DMS 273 (cell line): ENCODE data around the gene ENTPD5.
"Not testable (repeated sequence)": the region's sequence is repeated elsewhere in the genome, so short reads cannot be mapped to it uniquely, and the experiment has no call there.

Source experiments
- DNase-seq: peaks from one replicate; lab custom pipeline; 2025; ENCODE audit not compliant: unreplicated experiment; lab: John Stamatoyannopoulos, UW

The ENTPD5 gene

DNA sequence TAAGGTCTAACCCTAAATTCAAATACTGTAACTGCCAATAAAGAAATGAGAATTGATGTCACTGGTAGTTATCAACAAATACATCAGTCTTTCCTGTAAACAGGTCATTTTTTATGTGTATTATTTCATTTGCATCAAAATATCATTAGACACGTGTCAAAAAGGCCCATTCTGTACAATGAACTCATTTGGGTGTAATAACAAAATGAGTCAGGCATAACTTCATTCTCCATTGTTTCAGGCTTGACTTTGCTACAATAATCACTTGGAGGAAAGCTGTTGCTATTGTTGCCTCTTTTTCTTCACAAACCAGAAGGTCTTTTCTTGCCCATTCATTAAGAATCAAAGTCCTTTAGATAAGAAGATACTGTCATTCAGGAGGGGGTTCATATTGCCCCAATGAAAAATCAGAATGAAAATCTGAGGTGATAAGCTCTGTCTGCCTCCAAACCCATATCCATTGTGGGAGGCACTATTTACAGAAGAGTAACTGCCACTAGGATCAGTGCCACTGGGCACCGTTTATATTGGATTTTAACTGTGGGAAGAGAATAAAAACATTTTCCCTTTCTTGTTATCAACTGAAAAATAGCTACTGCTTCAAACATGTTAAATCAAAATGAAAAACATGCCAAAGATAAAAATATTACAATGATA lies 10.1 kb downstream of the ENTPD5 start:
- DNase-seq, result no peak

DNA sequence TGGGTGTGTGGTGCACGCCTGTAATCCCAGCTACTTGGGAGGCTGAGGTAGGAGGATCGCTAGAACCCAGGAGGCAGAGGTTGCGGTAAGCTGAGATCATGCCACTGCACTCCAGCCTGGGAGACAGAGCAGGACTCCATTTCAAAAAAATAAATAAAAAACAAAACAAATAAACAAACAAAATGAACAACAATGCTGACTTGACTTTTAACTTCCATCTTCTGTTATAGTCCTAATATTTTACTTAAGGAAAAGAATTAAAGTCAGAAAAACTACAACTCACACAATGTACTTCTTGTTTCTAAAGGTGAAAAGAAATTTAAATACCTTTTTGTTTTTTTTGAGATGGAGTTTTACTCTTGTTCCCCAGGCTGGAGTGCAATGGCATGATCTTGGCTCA lies 13.4 kb downstream of the ENTPD5 start:
- DNase-seq, result not testable (repeated sequence)

DNA sequence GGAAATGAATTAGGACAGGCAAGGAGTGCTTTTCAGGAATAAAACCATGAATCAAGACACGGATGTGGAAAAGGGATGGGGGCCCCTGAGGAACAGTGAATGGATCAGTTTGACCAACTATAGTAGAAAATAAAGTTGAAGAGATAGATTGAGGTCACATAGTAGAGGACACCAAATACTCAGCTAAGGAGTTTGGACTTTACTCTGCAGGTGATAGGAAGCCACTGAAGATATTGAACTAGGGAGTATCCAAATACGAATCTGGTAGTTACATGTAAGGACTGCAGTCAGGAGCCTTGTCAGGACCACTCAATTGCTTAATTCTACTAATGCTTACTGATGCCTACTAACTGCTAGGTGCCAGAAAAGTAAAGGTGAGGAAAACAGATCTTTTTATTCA lies 20.4 kb downstream of the ENTPD5 start:
- DNase-seq, result no peak

DNA sequence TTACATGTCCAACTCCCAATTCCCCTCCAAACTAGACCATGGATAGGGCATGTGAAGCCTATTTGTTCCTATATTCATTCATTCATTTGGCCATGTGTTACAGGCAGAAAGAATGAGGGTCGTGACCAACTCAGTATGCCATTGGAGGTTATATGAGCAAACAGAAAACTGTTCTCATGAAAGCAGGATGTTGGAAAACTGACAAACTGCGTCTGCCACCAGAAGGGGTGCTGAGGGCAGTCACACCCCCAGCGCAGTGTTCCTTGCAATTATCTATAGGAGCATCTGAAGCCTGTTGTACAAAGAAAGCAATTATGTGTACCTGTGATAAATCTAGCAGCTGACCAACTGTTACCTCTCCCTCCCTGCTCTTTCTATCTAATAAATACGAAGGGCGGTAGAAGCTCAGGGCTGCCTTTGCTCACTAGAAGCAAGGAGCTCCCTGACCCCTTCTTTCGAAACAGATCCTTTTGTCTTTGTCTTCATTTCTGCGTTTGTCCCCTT lies 21.1 kb downstream of the ENTPD5 start:
- no peak for DNase-seq

DNA sequence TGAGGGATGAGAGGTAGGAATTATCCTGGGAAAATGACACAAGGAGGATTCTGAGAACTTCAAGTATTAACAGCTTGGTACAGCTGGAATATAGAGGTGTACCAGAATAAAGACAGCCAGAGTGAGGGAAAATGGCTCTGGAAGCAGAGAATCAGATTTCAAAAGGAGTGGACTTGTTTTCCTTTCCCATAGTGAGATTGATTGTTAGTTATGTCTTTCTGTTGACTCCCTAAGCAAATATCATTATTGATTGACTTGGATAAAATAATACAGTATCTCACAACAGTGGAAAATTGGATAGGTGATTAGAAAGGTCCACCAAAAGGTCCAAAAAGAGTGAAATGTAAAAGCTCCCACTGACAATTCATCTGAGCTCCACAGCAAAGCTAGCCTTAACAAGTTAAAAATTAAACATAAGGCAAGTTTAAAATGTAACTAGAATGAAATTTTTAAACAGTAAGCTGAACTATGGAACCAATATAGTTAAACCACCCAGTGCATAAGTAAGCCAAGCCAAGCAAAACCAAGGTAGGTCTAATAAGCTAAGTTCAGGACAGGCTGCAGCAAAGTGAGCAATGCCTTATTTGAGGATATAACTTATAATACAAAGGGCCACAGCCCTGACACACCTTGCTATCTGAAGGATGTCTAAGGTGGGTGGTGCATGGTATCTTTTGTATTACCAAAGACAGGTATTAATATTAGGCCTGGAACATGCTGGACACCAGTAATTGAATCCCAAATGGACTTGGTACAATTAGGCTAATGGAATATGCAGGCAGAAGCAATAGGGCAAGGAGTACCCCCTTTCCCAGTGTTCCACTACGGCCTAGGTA lies 21.8 kb downstream of the ENTPD5 start:
- no peak for DNase-seq

DNA sequence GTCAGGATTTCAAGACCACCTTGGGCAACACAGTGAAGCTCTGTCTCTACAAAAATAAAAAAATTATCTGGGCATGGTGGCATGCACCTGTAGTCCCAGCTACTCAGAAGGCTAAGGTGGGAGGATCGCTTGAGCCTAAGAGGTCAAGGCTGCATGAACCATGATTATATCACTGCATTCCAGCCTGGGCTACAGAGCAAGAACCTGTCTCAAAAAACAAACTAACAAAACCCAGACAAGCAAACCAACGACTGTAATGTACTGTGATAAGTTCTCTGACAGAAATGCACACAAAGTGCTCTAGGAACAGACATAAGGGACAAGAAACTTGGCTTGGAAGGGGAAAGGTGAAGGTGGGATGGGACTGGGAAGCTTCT lies 22.4 kb downstream of the ENTPD5 start:
- DNase-seq, result no peak

DNA sequence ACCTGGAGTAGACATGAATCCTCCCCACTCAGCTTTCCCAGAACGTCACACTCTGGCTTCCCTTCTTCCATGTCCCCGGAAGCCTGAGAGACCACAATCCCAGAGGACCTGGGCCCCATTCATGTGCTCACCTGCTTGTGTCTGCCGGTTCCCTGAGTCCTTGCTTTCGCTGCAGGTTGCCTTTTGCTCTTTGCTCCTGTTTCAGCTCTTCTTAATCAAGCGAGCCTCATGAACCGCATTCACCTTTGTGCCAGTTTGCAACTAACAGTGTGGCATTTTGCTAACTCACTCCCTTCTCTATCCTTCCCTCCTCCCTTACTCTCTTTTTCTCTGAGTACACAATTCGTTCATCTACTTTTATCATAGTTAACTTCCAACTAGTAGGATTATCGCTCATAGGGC lies 23.1 kb downstream of the ENTPD5 start:
- DNase-seq, result no peak

DNA sequence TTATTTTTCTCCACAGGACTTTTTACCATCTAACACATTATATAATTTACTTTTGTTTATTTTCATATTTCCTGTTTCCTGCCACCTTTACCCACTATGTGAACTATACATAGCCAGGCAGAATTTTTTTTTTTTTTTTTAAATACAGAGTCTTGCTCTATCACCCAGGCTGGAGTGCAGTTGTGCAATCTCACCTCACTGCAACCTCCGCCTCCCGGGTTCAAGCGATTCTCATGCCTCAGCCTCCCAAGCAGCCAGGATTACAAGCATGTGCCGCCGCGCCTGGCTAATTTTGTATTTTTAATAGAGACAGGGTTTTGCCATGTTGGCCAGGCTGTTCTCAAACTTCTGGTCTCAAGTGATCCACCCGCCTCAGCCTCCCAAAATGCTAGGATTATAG lies 24.2 kb downstream of the ENTPD5 start:
- not testable (repeated sequence) for DNase-seq

DNA sequence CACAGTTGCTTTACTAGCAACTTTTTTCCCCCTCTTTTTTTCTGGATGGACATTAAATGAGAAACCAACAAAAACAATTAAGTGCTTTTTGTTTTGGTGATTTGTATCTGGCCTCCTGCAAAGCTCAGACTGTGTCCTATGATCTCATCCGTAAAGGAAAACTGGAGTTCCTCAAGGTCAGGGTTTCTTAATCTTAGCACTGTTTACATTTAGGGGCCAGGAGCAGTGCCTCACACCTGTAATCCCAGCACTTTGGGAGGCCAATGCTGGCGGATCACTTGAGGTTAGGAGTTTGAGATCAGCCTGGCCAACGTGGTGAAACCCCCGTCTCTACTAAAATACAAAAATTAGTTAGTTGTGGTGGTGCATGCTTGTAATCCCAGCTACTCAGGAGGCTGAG lies 28.0 kb downstream of the ENTPD5 start:
- DNase-seq, result no peak

DNA sequence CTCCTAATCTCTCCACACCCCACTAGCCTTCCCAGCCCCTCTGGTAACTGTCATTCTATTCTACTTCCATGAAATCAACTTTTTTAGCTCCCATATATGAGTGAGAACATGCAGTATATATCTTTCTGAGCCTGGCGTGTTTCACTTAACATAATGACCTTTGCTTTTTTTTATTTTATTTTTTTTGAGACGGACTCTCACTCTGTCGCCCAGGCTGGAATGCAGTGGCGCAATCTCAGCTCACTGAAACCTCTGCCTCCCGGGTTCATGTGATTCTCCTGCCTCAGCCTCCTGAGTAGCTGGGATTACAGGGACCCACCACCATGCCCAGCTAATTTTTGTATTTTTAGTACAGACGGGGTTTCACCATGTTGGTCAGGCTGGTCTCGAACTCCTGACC lies 30.4 kb downstream of the ENTPD5 start:
- not testable (repeated sequence) for DNase-seq

DNA sequence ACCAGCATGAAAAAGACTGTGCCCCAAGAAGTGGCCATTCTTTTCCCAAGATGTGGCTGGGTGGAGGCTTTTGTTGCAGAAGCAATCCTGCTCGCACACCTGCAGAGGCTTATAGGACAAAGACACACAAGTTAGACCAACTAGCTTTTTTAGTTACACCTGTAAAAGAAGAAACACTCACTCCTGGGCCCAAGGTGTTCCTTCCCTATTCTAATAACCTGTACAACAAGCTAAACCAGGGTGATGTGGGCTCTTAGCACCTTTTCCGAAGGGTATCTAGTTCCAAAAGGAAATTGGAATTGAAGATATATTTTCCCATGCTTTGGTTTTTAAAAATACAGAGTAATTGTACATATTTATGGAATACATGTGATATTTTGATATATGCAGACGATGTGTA lies 31.0 kb downstream of the ENTPD5 start:
- no peak for DNase-seq

DNA sequence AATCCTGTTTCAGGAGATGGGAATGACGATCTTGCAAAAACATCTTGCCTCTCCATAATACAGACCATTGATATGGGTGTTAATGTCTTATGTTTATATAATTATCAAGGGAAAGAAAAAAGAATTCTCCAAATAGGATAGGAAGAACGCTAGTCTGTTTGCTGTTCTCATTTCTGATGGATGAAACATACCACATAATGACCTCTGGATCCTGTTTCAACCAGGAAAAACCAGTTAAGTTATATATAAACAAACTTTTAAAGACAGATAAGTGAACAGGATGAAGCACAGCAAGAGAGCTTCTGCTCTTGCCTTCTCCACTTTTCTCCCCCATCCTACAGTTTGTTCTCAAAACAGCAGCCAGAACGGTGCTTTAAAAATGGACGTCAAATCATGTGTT lies 41.2 kb downstream of the ENTPD5 start:
- DNase-seq, result no peak

DNA sequence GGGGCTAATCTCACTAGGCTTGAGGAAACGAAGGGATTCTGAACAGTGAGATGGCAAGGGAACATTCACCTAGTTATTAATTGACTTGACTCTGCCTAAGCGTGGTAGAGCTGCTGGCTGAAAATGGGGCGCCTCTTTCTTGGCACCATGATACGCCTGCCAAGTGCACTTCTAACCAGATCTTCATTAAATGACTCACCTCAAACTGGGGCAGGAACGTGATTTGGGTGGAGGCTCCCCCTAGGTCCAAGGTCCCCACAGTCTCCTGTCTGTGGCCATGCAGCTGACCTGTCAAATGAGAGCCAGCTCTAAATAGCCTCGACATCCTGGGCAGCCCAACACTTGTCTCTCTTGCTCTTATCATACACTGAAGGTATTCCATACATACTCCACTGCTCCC lies 43.0 kb downstream of the ENTPD5 start:
- no peak for DNase-seq

DNA sequence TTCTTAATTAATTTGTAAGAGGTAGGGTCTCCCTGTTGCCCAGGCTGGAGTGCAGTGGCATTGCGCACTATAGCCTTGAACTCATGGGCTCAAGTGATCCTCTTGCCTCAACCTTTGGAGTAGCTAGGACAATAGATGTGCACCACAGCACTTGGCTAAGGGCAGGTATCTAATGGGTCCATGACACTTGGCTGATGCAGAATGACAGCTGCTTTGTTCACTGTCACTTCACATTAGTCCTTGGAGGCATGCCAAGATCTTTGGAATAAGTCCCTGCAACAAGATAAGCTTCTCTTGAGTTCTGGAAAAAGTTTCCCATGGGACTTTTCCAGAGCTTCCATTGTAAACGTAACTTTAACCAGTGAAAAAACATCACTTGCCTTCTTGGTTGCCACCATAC lies 45.6 kb downstream of the ENTPD5 start:
- DNase-seq, result peak; percentile 26

DNA sequence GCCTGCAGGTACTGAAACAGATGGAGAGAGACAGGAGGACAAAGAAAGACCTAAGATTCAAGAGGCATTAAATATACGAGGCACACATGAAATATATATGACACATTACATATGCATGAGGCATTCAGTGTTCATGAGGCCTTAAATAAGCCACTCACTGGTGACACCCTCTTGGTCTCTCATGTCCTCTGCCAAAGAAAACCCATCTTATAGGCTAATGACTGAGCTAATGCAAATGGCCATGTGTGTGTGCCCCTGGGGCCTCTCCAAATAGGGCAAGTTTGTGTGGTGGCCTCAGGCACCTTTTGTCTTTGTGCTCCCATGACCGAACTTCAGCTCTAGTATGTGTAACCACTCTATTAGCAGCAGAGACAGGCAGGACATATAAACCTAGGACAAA lies 50.2 kb downstream of the ENTPD5 start:
- DNase-seq, result no peak

DNA sequence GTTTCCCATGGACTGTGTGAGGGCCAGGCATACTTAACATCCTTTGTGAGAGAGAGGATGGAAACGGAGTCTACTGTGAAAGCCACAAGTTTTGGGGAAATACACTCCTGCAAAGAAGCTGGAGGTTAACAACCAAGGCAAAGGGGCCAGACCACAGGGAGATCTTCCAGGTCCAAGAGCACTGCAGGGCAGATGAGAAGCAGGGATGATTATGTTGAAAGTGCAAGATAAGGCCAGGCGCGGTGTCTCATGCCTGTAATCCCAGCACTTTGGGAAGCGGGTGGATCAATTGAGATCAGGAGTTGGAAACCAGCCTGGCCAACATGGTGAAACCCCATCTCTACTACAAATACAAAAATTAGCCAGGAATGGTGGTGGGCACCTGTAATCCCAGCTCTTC lies 53.9 kb downstream of the ENTPD5 start:
- DNase-seq, result no peak

DNA sequence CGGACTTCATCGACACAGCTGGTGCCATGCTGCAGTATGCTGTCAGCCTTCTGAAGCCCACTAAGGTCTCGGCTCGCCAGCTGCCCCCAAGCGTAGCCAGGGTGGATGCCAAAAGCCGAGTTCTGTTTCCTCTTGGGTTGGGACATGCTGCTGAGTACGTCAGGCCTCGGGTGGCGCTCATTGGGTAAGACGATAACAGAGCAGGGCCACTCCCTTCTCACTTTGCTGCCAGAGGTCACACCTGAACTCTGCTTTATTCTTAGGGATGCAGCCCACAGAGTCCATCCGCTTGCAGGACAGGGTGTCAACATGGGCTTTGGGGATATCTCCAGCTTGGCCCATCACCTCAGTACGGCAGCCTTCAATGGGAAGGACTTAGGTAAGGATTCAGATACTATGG lies 57.9 kb downstream of the ENTPD5 start:
- no peak for DNase-seq

DNA sequence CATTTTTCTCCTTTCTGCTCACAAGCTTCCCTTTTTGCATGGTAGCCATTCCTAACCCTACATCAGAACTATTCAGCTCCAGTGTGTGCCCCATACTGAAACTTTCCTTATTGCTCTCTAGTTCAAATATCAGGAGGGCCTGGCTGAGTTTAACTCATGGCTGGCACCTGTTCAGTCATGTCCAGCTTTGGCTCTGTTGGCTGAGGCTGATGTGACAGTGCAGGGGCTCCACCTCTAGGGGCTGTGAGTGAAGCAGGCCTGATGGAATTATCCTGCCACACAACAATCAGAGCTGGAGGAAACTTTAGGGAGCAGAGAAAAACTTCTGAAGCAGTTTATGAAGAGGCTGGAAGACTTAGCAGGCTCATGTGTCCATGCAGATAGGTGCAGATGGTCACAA lies 60.5 kb downstream of the ENTPD5 start:
- peak; percentile 20 for DNase-seq

DNA sequence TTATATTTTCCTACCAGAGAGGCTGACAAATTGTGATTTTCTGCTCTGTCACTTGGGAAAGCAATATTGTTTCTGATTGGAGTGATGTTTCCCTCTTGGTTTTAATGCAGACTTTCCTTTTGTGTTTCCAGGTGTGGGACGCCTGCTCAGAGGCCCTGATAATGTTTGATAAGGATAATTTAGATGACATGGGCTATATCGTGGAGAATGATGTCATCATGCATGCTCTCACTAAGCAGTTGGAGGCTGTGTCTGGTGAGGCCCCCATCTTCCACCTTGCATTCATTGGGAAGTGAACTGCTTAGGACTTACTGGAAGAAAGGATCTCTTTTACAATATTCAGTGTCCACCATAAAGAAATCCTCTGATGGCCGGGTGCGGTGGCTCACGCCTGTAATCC lies 63.4 kb downstream of the ENTPD5 start:
- DNase-seq, result no peak

DNA sequence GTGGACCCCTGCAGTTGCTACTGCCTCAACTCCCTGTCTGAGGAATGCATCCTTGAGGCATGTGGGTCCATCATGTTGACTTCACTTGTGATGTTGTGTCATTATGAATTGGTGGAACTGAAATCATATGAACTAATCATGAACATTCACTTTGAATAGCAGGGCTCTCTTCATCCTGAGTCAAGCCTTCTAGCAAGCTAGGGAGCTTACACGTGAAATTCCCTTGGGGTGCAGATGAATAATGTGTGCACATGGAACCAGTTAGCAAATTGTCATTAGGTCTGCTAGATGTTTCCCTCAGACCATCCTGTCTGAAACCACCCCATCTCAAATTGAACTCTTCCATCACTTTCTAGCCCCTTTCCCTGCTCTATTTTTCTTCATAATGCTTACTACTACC lies 65.4 kb downstream of the ENTPD5 start:
- no peak for DNase-seq

DNA sequence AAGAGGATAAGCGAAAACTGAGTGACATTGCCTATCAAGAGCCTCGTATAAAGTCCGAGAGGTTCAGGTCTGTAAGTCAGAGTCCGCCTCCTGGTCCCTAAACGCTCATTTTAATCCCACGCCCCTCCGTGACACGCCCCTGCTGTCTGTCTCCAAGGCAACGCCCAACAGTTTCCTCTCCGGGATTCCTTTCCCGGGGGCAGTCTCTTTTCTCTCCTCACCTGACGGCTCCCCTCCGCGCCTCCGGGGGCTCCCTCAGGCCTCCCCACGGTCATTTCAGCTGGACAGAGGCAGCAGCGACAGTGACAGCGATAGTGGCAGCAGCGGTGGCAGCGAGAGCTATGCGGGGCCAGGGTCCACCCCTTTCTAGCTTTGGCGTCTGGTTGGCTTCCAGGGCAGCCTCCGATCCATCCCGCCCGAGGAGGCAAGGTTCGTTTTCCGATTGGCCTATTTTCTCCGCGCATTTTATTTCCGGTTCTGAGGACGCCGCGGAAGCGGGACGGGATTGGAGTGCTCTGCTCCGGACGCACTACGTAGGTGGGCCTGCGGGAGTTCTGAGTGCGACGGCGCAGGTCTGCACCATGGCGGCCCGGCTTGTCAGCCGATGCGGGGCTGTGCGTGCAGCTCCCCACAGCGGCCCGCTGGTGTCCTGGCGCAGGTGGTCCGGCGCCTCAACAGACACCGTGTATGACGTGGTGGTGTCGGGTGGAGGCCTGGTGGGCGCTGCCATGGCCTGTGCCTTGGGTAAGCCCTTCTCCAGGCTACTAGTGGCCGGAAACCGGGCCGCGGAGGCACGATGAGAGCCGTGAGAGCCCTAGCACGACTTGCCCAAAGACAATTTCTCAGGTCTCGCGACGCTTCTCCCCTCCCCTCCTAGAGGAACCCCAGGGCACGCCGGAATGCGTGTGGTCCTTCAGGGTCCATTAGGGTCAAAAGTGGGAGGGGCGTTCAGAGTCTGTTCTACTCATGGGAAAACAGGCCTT lies 69.0 kb downstream of the ENTPD5 start, which contains the start of the genes COQ6 and FAM161B:
Gene COQ6, plus strand, starts transcription at position 551 of the 983 bp plus-strand sequence. Its CDS starts 31 bp downstream, at position 582.
Gene FAM161B, minus strand, starts transcription at position 343 of the 983 bp plus-strand sequence. Its CDS starts 68 bp downstream, at position 275.
- DNase-seq, result peak; percentile 99
